Measurements from ENCODE around the gene EPB41L1. TPM values are rescaled to one million over a fixed set of nuclear protein-coding genes. Genes with fewer than 3 reads are reported as not detected.
"Not testable (repeated sequence)": the region's sequence is repeated elsewhere in the genome, so short reads cannot be mapped to it uniquely, and the experiment has no call there.

EPB41L1 gene
- total and polyA plus RNA-seq, 2 experiments from 2014 or later = 17.0 to 19.2 TPM

DNA sequence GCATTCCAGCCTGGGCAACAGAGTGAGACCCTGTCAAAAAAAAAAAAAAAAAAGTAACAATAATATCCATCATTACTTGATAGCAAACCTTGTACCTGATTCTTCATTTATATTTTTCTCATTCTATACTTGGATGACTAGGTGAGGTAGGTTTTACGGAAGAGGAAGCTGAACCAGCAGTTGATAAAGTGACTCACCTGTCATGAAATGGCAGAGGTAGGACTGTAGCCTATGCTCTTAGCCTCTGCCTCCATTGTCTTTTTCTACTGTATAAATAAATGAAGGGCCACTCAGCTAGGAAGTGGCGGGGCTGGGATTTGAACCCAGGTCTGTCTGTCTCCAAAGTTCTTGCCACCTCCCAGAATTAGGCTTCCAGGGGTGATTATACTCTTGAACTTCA, 20.7 kb upstream of the EPB41L1 start:
- H4K20me1 ChIP-seq (ENCODE audit: insufficient read depth) = no peaks in the 10 kb centered on the region
- no peak for DNase-seq
- H3K27ac ChIP-seq = no peak overlapping the region
- no peaks in the 10 kb centered on the region for H3K9me3 ChIP-seq (ENCODE audit: low read depth)
- in situ Hi-C loops (cut with MboI) = loop anchor here (5.0 kb wide), 1 partner anchor 142 kb away; no protein-coding TSS in a partner anchor
- H3K9ac ChIP-seq = no peak overlapping the region
- H3K4me1 ChIP-seq (ENCODE audit: insufficient read depth) = peaks cover 1% of the 10 kb centered on the region
- H3K27me3 ChIP-seq (replicated peaks; ENCODE audit: insufficient read depth) = no peaks in the 10 kb centered on the region
- H3K9me2 ChIP-seq (ENCODE audit: insufficient read depth) = no peaks in the 10 kb centered on the region
- no peaks in the 10 kb centered on the region for H3K79me2 ChIP-seq (ENCODE audit: insufficient read depth)
- H3F3A ChIP-seq (ENCODE audit: insufficient read depth) = peaks cover 4% of the 10 kb centered on the region
- no peaks in the 10 kb centered on the region for H3K36me3 ChIP-seq (ENCODE audit: low read depth)
- no peak overlapping the region for H3K4me3 ChIP-seq
- H2AFZ ChIP-seq = no peak overlapping the region
- no peak overlapping the region for H3K4me2 ChIP-seq (ENCODE audit: unreplicated experiment)
- TF ChIP-seq EZH2phosphoT487 (IDR thresholded peaks at IDR 0.05; ENCODE audit: insufficient read depth, low read depth) (no peak), EZH2 (IDR thresholded peaks at IDR 0.05; ENCODE audit: insufficient read depth, poor library complexity, severe bottlenecking) (no peak)
- 97 to 100% methylated on average over 2 of the region's 2 CpGs for WGBS, 2 experiments (ENCODE audit: low coverage in 1 of 2, low lambda C conversion rate in 2 of 2, missing lambda C conversion rate in 2 of 2)

DNA sequence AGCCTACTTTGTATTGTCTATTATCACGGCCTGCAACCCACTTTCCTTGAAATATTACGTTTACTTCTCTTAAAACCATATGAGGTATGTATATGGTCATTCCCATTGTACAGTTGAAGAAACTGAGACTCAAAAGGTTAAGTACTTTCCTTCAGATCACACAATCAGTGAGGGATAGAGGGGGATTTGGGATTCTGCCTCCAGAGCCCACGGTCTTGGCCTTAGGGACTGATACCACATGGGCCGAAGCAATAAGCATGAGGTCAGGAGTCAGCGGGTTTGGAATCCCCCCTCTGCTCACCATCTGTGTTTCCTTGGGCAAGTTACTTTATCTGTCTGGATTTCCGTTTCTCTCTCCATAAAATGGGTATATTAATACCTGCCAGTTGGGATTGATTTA, 19.4 kb upstream of the EPB41L1 start:
- 94 to 95% methylated on average over 6 of the region's 6 CpGs for WGBS, 2 experiments (ENCODE audit: low coverage in 1 of 2, low lambda C conversion rate in 2 of 2, missing lambda C conversion rate in 2 of 2)
- Histone ChIP-seq H3K9me3 (ENCODE audit: low read depth) (no peaks in the 10 kb centered on the region), H3F3A (ENCODE audit: insufficient read depth) (peaks cover 3% of the 10 kb centered on the region; the same call in 1 of the 2 replicates), H3K79me2 (ENCODE audit: insufficient read depth) (no peaks in the 10 kb centered on the region), H4K20me1 (ENCODE audit: insufficient read depth) (no peaks in the 10 kb centered on the region), H2AFZ (no peak overlapping the region), H3K9me2 (ENCODE audit: insufficient read depth) (no peaks in the 10 kb centered on the region), H3K4me1 (ENCODE audit: insufficient read depth) (no peaks in the 10 kb centered on the region; the same call in 1 of the 2 replicates), H3K4me2 (ENCODE audit: unreplicated experiment) (no peak overlapping the region), H3K4me3 (no peak overlapping the region), H3K36me3 (ENCODE audit: low read depth) (no peaks in the 10 kb centered on the region), H3K27ac (no peak overlapping the region), H3K9ac (no peak overlapping the region), H3K27me3 (replicated peaks; ENCODE audit: insufficient read depth) (no peaks in the 10 kb centered on the region)
- in situ Hi-C loops (cut with MboI) = no loop called here
- TF ChIP-seq EZH2 (IDR thresholded peaks at IDR 0.05; ENCODE audit: insufficient read depth, poor library complexity, severe bottlenecking) (no peak), EZH2phosphoT487 (IDR thresholded peaks at IDR 0.05; ENCODE audit: insufficient read depth, low read depth) (no peak)
- no peak for DNase-seq

DNA sequence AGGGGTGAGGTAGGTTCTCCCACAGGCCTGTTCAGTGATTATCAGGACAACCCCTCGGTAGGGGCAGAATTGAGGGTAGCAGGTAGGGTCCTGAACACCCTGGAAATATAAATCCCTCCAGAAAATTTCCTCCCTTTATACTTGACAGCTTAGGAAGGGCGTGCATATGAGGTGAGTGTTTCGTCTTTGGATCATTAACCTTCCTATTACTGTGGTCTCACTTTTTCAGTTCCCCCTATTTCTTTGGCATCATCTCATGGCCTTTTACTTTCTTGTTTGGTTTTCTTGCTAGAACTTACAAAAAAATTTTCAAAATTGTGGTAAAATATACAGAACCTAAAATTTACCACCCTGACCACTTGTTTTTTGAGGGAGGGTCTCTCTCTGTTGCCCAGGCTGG, 18.7 kb upstream of the EPB41L1 start:
- H3K4me1 ChIP-seq (ENCODE audit: insufficient read depth) = no peaks in the 10 kb centered on the region
- peaks cover 3% of the 10 kb centered on the region; the same call in 1 of the 2 replicates for H3F3A ChIP-seq (ENCODE audit: insufficient read depth)
- in situ Hi-C loops (cut with MboI) = no loop called here
- H2AFZ ChIP-seq = no peak overlapping the region
- no peaks in the 10 kb centered on the region for H3K27me3 ChIP-seq (replicated peaks; ENCODE audit: insufficient read depth)
- H3K9me2 ChIP-seq (ENCODE audit: insufficient read depth) = no peaks in the 10 kb centered on the region
- H3K4me3 ChIP-seq = no peak overlapping the region
- no peak for TF ChIP-seq EZH2phosphoT487 (IDR thresholded peaks at IDR 0.05; ENCODE audit: insufficient read depth, low read depth)
- TF ChIP-seq EZH2 (IDR thresholded peaks at IDR 0.05; ENCODE audit: insufficient read depth, poor library complexity, severe bottlenecking) = no peak
- no peak overlapping the region for H3K27ac ChIP-seq
- H3K79me2 ChIP-seq (ENCODE audit: insufficient read depth) = no peaks in the 10 kb centered on the region
- DNase-seq = no peak
- no peaks in the 10 kb centered on the region for H3K36me3 ChIP-seq (ENCODE audit: low read depth)
- 92 to 95% methylated on average over 3 of the region's 3 CpGs for WGBS, 2 experiments (ENCODE audit: low coverage in 1 of 2, low lambda C conversion rate in 2 of 2, missing lambda C conversion rate in 2 of 2)
- H3K4me2 ChIP-seq (ENCODE audit: unreplicated experiment) = no peak overlapping the region
- no peaks in the 10 kb centered on the region for H4K20me1 ChIP-seq (ENCODE audit: insufficient read depth)
- no peak overlapping the region for H3K9ac ChIP-seq
- no peaks in the 10 kb centered on the region for H3K9me3 ChIP-seq (ENCODE audit: low read depth)

DNA sequence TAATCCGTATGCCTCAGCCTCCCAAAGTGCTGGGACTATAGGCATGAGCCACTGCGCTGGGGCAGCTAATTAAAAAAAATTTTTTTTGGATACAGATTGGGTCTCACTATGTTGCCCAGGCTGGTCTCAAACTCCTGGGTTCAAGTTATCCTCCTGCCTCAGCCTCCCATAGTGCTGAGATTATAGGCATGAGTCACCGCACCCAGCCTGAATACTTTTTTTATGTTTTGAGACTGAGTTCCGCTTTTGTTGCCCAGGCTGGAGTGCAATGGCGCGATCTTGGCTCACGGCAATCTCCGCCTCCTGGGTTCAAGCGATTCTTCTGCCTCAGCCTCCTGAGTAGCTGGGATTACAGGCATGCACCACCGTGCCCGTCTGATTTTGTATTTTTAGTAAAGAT, 17.2 kb upstream of the EPB41L1 start:
- DNase-seq; H2AFZ ChIP-seq; H3K9me3 ChIP-seq (ENCODE audit: low read depth); H3K27me3 ChIP-seq (replicated peaks; ENCODE audit: insufficient read depth); H3K27ac ChIP-seq; H4K20me1 ChIP-seq (ENCODE audit: insufficient read depth); H3K4me1 ChIP-seq (ENCODE audit: insufficient read depth); H3K79me2 ChIP-seq (ENCODE audit: insufficient read depth); H3K9me2 ChIP-seq (ENCODE audit: insufficient read depth); H3K4me2 ChIP-seq (ENCODE audit: unreplicated experiment); H3K36me3 ChIP-seq (ENCODE audit: low read depth); H3K4me3 ChIP-seq; H3F3A ChIP-seq (ENCODE audit: insufficient read depth); H3K9ac ChIP-seq; in situ Hi-C loops (cut with MboI): not testable (repeated sequence)
- 86 to 88% methylated on average over 11 of the region's 11 CpGs for WGBS, 2 experiments (ENCODE audit: low coverage in 1 of 2, low lambda C conversion rate in 2 of 2, missing lambda C conversion rate in 2 of 2)

DNA sequence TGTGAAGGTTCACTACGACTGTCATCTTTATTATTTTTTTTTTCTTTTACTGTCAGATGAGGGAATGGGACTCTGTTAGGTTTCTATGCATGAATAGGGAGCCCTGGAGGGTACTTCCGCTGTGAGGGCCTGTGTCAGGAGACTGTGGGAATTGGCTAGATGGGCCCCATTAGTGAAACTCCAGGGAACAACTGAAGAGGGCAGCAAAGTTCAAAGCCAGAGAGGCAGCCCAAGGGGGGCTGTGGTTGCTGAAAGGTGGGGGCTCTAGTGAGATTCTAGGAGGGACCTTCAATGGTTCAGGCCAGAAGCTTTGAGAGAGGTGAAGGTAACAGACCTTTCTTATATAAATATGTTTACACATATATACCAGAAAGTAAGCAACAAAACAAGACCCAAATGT, 13.2 kb upstream of the EPB41L1 start:
- Histone ChIP-seq H3K4me3 (no peak overlapping the region), H3K27me3 (replicated peaks; ENCODE audit: insufficient read depth) (no peaks in the 10 kb centered on the region), H3K79me2 (ENCODE audit: insufficient read depth) (no peaks in the 10 kb centered on the region), H4K20me1 (ENCODE audit: insufficient read depth) (no peaks in the 10 kb centered on the region), H2AFZ (no peak overlapping the region), H3K4me1 (ENCODE audit: insufficient read depth) (no peaks in the 10 kb centered on the region), H3K4me2 (ENCODE audit: unreplicated experiment) (no peak overlapping the region), H3K9ac (no peak overlapping the region), H3K27ac (no peak overlapping the region), H3K36me3 (ENCODE audit: low read depth) (no peaks in the 10 kb centered on the region), H3K9me2 (ENCODE audit: insufficient read depth) (no peaks in the 10 kb centered on the region), H3K9me3 (ENCODE audit: low read depth) (no peaks in the 10 kb centered on the region), H3F3A (ENCODE audit: insufficient read depth) (peaks cover 3% of the 10 kb centered on the region; the same call in 1 of the 2 replicates)
- WGBS, 2 experiments (ENCODE audit: low coverage in 1 of 2, low lambda C conversion rate in 2 of 2, missing lambda C conversion rate in 2 of 2) = 51 to 61% methylated on average over 2 of the region's 2 CpGs
- in situ Hi-C loops (cut with MboI) = no loop called here
- TF ChIP-seq EZH2phosphoT487 (IDR thresholded peaks at IDR 0.05; ENCODE audit: insufficient read depth, low read depth) = no peak
- DNase-seq = no peak
